ENCODE results near the gene RAPGEF6.

The RAPGEF6 gene

GRCh38 chr5:131482617-131483016, 152.4 kb downstream of the RAPGEF6 start:
- H3K9ac ChIP-seq (ENCODE audit: low read depth, low read length, poor library complexity, severe bottlenecking) = no peak overlapping the region
- no peak overlapping the region for H2AFZ ChIP-seq (ENCODE audit: low read length)
- H3K27me3 ChIP-seq (ENCODE audit: insufficient read depth, low read length, poor library complexity, severe bottlenecking) = no peaks in the 10 kb centered on the region
- H3K36me3 ChIP-seq (ENCODE audit: insufficient read depth, low read length) = peaks cover 19% of the 10 kb centered on the region; the same call in 1 of the 2 replicates
- no peak overlapping the region for H3K4me2 ChIP-seq (ENCODE audit: low read depth, low read length, poor library complexity, severe bottlenecking)
- peaks cover 12% of the 10 kb centered on the region for H3K4me1 ChIP-seq (ENCODE audit: insufficient read depth, low read length, poor library complexity, severe bottlenecking)
- no peak overlapping the region for H3K4me3 ChIP-seq (ENCODE audit: low read length, poor library complexity, severe bottlenecking)
- H3K79me2 ChIP-seq (ENCODE audit: insufficient read depth, low read length) = no peaks in the 10 kb centered on the region
- no peaks in the 10 kb centered on the region for H4K20me1 ChIP-seq (ENCODE audit: insufficient read depth, low read length, poor library complexity, severe bottlenecking)
- H3K9me2 ChIP-seq (replicated peaks; ENCODE audit: low read depth, low read length) = no peaks in the 10 kb centered on the region
- no peaks in the 10 kb centered on the region for H3F3A ChIP-seq (ENCODE audit: low read depth)
- TF ChIP-seq EZH2phosphoT487 (IDR thresholded peaks at IDR 0.05; ENCODE audit: borderline replicate concordance) (no peak), CTCF (conservative IDR thresholded peaks at IDR 0.05; ENCODE audit: low read length) (no peak)
- no peaks in the 10 kb centered on the region for H3K9me3 ChIP-seq (ENCODE audit: insufficient read depth, low read depth, low read length)

GRCh38 chr5:131481569-131481968, 153.5 kb downstream of the RAPGEF6 start:
- no peak overlapping the region for H2AFZ ChIP-seq (ENCODE audit: low read length)
- H3K9me3 ChIP-seq (ENCODE audit: insufficient read depth, low read depth, low read length) = no peaks in the 10 kb centered on the region
- H3K4me2 ChIP-seq (ENCODE audit: low read depth, low read length, poor library complexity, severe bottlenecking) = no peak overlapping the region
- H3K9me2 ChIP-seq (replicated peaks; ENCODE audit: low read depth, low read length) = no peaks in the 10 kb centered on the region
- H3K4me1 ChIP-seq (ENCODE audit: insufficient read depth, low read length, poor library complexity, severe bottlenecking) = peaks cover 12% of the 10 kb centered on the region
- H3K9ac ChIP-seq (ENCODE audit: low read depth, low read length, poor library complexity, severe bottlenecking) = no peak overlapping the region
- H3K27me3 ChIP-seq (ENCODE audit: insufficient read depth, low read length, poor library complexity, severe bottlenecking) = no peaks in the 10 kb centered on the region
- H3K36me3 ChIP-seq (ENCODE audit: insufficient read depth, low read length) = peaks cover 14% of the 10 kb centered on the region; the same call in 1 of the 2 replicates
- no peak for TF ChIP-seq EZH2phosphoT487 (IDR thresholded peaks at IDR 0.05; ENCODE audit: borderline replicate concordance)
- TF ChIP-seq CTCF (conservative IDR thresholded peaks at IDR 0.05; ENCODE audit: low read length) = no peak
- H3K79me2 ChIP-seq (ENCODE audit: insufficient read depth, low read length) = no peaks in the 10 kb centered on the region
- H3F3A ChIP-seq (ENCODE audit: low read depth) = no peaks in the 10 kb centered on the region
- H3K4me3 ChIP-seq (ENCODE audit: low read length, poor library complexity, severe bottlenecking) = no peak overlapping the region
- H4K20me1 ChIP-seq (ENCODE audit: insufficient read depth, low read length, poor library complexity, severe bottlenecking) = no peaks in the 10 kb centered on the region

DNA sequence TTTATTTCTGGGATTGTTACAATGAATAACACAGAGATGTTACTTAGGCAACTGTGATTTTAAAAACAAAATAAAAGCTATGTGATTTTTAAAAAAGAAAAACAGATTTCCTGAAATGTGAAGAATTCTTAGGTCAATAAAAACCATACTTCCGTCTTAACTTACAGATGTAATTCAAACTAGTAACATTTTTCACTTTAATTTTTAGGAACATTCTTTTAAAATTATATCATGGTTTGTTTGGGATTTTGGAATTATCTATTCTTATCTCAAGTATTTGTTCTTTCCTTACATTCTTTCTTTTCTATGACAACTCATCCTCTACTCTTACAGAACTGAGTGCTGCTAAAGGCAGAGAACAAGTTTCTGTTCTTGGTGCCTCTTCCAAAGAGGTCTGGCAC, 159.5 kb downstream of the RAPGEF6 start:
- H3K27me3 ChIP-seq (ENCODE audit: insufficient read depth, low read length, poor library complexity, severe bottlenecking) = no peaks in the 10 kb centered on the region
- H3K9me3 ChIP-seq (ENCODE audit: insufficient read depth, low read depth, low read length) = no peaks in the 10 kb centered on the region
- peaks cover 14% of the 10 kb centered on the region; the same call in 1 of the 2 replicates for H3K36me3 ChIP-seq (ENCODE audit: insufficient read depth, low read length)
- no peak overlapping the region for H3K4me2 ChIP-seq (ENCODE audit: low read depth, low read length, poor library complexity, severe bottlenecking)
- H4K20me1 ChIP-seq (ENCODE audit: insufficient read depth, low read length, poor library complexity, severe bottlenecking) = no peaks in the 10 kb centered on the region
- no peaks in the 10 kb centered on the region for H3K9me2 ChIP-seq (replicated peaks; ENCODE audit: low read depth, low read length)
- TF ChIP-seq EZH2phosphoT487 (IDR thresholded peaks at IDR 0.05; ENCODE audit: borderline replicate concordance) (no peak), CTCF (conservative IDR thresholded peaks at IDR 0.05; ENCODE audit: low read length) (no peak)
- H3K79me2 ChIP-seq (ENCODE audit: insufficient read depth, low read length) = no peaks in the 10 kb centered on the region
- H3K4me3 ChIP-seq (ENCODE audit: low read length, poor library complexity, severe bottlenecking) = no peak overlapping the region
- no peak overlapping the region for H3K9ac ChIP-seq (ENCODE audit: low read depth, low read length, poor library complexity, severe bottlenecking)
- H3F3A ChIP-seq (ENCODE audit: low read depth) = no peaks in the 10 kb centered on the region
- H2AFZ ChIP-seq (ENCODE audit: low read length) = no peak overlapping the region
- H3K4me1 ChIP-seq (ENCODE audit: insufficient read depth, low read length, poor library complexity, severe bottlenecking) = peaks cover 12% of the 10 kb centered on the region
